ENCODE results near the gene AGBL1.
"Not testable (repeated sequence)": the region's sequence is repeated elsewhere in the genome, so short reads cannot be mapped to it uniquely, and the experiment has no call there.

AGBL1 gene

GRCh38 chr15:86082619-86083380 is 3.1 kb downstream of the AGBL1 start:
- peak; percentile 27 for DNase-seq (ENCODE audit: low spot score)

- no peak for DNase-seq (ENCODE audit: low spot score)
Measured at GRCh38 chr15:86087808-86088207, 8.1 kb downstream of the AGBL1 start.

GRCh38 chr15:86089422-86089821 is 9.8 kb downstream of the AGBL1 start:
- DNase-seq (ENCODE audit: low spot score): no peak

GRCh38 chr15:86101818-86102217 is 22.1 kb downstream of the AGBL1 start:
- no peak for DNase-seq (ENCODE audit: low spot score)

GRCh38 chr15:86103825-86104224 is 24.2 kb downstream of the AGBL1 start:
- no peak for DNase-seq (ENCODE audit: low spot score)

GRCh38 chr15:86106306-86106705 is 26.6 kb downstream of the AGBL1 start:
- no peak for DNase-seq (ENCODE audit: low spot score)

GRCh38 chr15:86115145-86115801 is 35.6 kb downstream of the AGBL1 start:
- no peak for DNase-seq (ENCODE audit: low spot score)

- DNase-seq (ENCODE audit: low spot score): no peak
Measured at GRCh38 chr15:86121568-86122225, 42.0 kb downstream of the AGBL1 start.

GRCh38 chr15:86122691-86123391 is 43.2 kb downstream of the AGBL1 start:
- DNase-seq (ENCODE audit: low spot score): not testable (repeated sequence)

GRCh38 chr15:86125775-86126174 is 46.1 kb downstream of the AGBL1 start:
- DNase-seq (ENCODE audit: low spot score): no peak

GRCh38 chr15:86127547-86127946 is 47.9 kb downstream of the AGBL1 start:
- DNase-seq (ENCODE audit: low spot score): no peak

- no peak for DNase-seq (ENCODE audit: low spot score)
Measured at GRCh38 chr15:86135041-86135440, 55.4 kb downstream of the AGBL1 start.

GRCh38 chr15:86136861-86137260 is 57.2 kb downstream of the AGBL1 start:
- no peak for DNase-seq (ENCODE audit: low spot score)

- DNase-seq (ENCODE audit: low spot score): no peak
Measured at GRCh38 chr15:86138798-86139197, 59.1 kb downstream of the AGBL1 start.

GRCh38 chr15:86139828-86140227 is 60.2 kb downstream of the AGBL1 start:
- no peak for DNase-seq (ENCODE audit: low spot score)

GRCh38 chr15:86154705-86155104 is 75.0 kb downstream of the AGBL1 start:
- no peak for DNase-seq (ENCODE audit: low spot score)

GRCh38 chr15:86155551-86155950 is 75.9 kb downstream of the AGBL1 start:
- DNase-seq (ENCODE audit: low spot score): no peak

GRCh38 chr15:86157606-86158293 is 78.1 kb downstream of the AGBL1 start:
- DNase-seq (ENCODE audit: low spot score): no peak

GRCh38 chr15:86159468-86159867 is 79.8 kb downstream of the AGBL1 start:
- DNase-seq (ENCODE audit: low spot score): no peak

- no peak for DNase-seq (ENCODE audit: low spot score)
Measured at GRCh38 chr15:86161250-86161649, 81.6 kb downstream of the AGBL1 start.

GRCh38 chr15:86162172-86162591 is 82.5 kb downstream of the AGBL1 start:
- no peak for DNase-seq (ENCODE audit: low spot score)

- no peak for DNase-seq (ENCODE audit: low spot score)
Measured at GRCh38 chr15:86162641-86163040, 83.0 kb downstream of the AGBL1 start.

All from putamen (tissue), 1 donor.